ENCODE data around the gene CPEB2. TPM values are rescaled to one million over a fixed set of nuclear protein-coding genes. Genes with fewer than 3 reads are reported as not detected.

Gene CPEB2
- total and polyA plus RNA-seq, 9 of the 15 experiments (the other 6 are each of a cell fraction or from before 2014, with no cell fraction given) = 0.39 to 3.0 (median 1.4) TPM

- peaks cover 19% of the 10 kb centered on the region; the same call in 2 of the 3 replicates for H3K36me3 ChIP-seq (ENCODE audit: control insufficient read depth, insufficient read depth, low read length)
- TF ChIP-seq ZNF184 (CRISPR knock-in tag; IDR thresholded peaks at IDR 0.05) (no peak), MTA1 (IDR thresholded peaks at IDR 0.05; ENCODE audit: borderline replicate concordance) (no peak), ZNF57 (CRISPR knock-in tag; IDR thresholded peaks at IDR 0.05) (no peak), ZFP36 (IDR thresholded peaks at IDR 0.05; ENCODE audit: low read depth, low read length, partially characterized antibody) (no peak), FOXP4 (CRISPR knock-in tag; IDR thresholded peaks at IDR 0.05; ENCODE audit: borderline replicate concordance) (no peak), MNT (conservative IDR thresholded peaks at IDR 0.05) (no peak), NFRKB (IDR thresholded peaks at IDR 0.05; ENCODE audit: low read depth) (no peak), ZNF696 (CRISPR knock-in tag; conservative IDR thresholded peaks at IDR 0.05) (no peak), BACH1 (tag; IDR thresholded peaks at IDR 0.05) (no peak), CBFB (CRISPR knock-in tag; IDR thresholded peaks at IDR 0.05) (no peak), ZNF146 (CRISPR knock-in tag; IDR thresholded peaks at IDR 0.05; ENCODE audit: unreplicated experiment) (no peak), E2F3 (CRISPR knock-in tag; IDR thresholded peaks at IDR 0.05) (no peak), CBX1 (IDR thresholded peaks at IDR 0.05; ENCODE audit: low read depth) (no peak), SRSF9 (IDR thresholded peaks at IDR 0.05; ENCODE audit: borderline replicate concordance, low read depth, low read length) (no peak), GABPB1 (CRISPR knock-in tag; IDR thresholded peaks at IDR 0.05) (no peak), MLLT1 (IDR thresholded peaks at IDR 0.05) (no peak)
- CTCF ChIA-PET (ENCODE audit: low intra/inter-chr PET ratio) = no interaction called here
- H3K4me3 ChIP-seq = no peak overlapping the region
- no peak overlapping the region for H2AFZ ChIP-seq (ENCODE audit: low read depth, low read length)
- no peak overlapping the region for H3K27ac ChIP-seq (ENCODE audit: extremely low read depth, low read depth, low read length)
- H3K9ac ChIP-seq (ENCODE audit: insufficient read depth in 1 of 2, low read depth in 2 of 2, low read length in 2 of 2) = no peak overlapping the region
- ATAC-seq (no peak), FAIRE-seq (no peak), DNase-seq (ENCODE audit: extremely low read depth in 1 of 4, low spot score in 3 of 4) (no peak)
- no peaks in the 10 kb centered on the region; a peak in 1 of 5 replicates for H3K4me1 ChIP-seq (replicated peaks in 1 of 2; ENCODE audit: control insufficient read depth in 2 of 2, insufficient read depth in 2 of 2, low read length in 2 of 2)
- H3K4me2 ChIP-seq (ENCODE audit: insufficient read depth, low read length) = no peak overlapping the region
- intact Hi-C loops (cut with micrococcal nuclease) (no loop called here), in situ Hi-C loops (cut with MboI) (loop anchor here (25.0 kb wide), 1 partner anchor 644 kb away; the partner anchor contains the start of gene FBXL5)
- H3K9me1 ChIP-seq (ENCODE audit: control insufficient read depth, insufficient read depth, low read length) = no peaks in the 10 kb centered on the region
- no peaks in the 10 kb centered on the region for H3K9me3 ChIP-seq (replicated peaks; ENCODE audit: control insufficient read depth, insufficient read depth, low read depth, low read length)
- POLR2A ChIA-PET = interaction anchor here (1.3 kb wide), 1 partner anchor 9 kb away, joined by 6 read pairs; no protein-coding TSS in a partner anchor
- no peaks in the 10 kb centered on the region for H3K27me3 ChIP-seq (ENCODE audit: control insufficient read depth in 2 of 2, insufficient read depth in 2 of 2, low read length in 2 of 2)
- H4K20me1 ChIP-seq (replicated peaks; ENCODE audit: control insufficient read depth, insufficient read depth, low read length) = no peaks in the 10 kb centered on the region
- no TSS peak for BruUV-seq (replicated peaks)
- H3K79me2 ChIP-seq (ENCODE audit: control insufficient read depth, insufficient read depth, low read length) = no peaks in the 10 kb centered on the region
Measured at GRCh38 chr4:15018361-15018760, 16.1 kb downstream of the CPEB2 start.
